WERI-Rb-1 (cell line): ENCODE data around the gene CPNE6.
A peak's percentile ranks its signal among the peaks of the same experiment; 100 is the strongest.

Source experiments
- DNase-seq: peaks from one replicate; pipeline ENCODE4 v3.0.0-alpha.2; 2020
- H3K27ac ChIP-seq: fragments of 250-450 bp; sonication (Bioruptor Pico); 2 replicates; pipeline ENCODE4 v1.5.1; 2020; ENCODE audit warnings: mild to moderate bottlenecking, moderate library complexity
- H3K27me3 ChIP-seq: fragments of 250-450 bp; sonication (Bioruptor Pico); 2 replicates; pipeline ENCODE4 v1.5.1; 2021; ENCODE audit warnings: mild to moderate bottlenecking, low read depth, moderate library complexity; ENCODE audit not compliant: insufficient read depth, severe bottlenecking
- H3K36me3 ChIP-seq: fragments of 250-450 bp; sonication (Bioruptor Pico); 2 replicates; pipeline ENCODE4 v1.5.1; 2020; ENCODE audit warnings: mild to moderate bottlenecking, moderate library complexity
- H3K4me3 ChIP-seq: 2 replicates; pipeline ENCODE4 v1.5.1; 2011; ENCODE audit warnings: low read depth, mild to moderate bottlenecking, control low read depth, low read length
- H3K9me3 ChIP-seq: fragments of 250-450 bp; sonication (Bioruptor Pico); 2 replicates; pipeline ENCODE4 v1.5.1; 2021; ENCODE audit warnings: mild to moderate bottlenecking, moderate library complexity; ENCODE audit not compliant: severe bottlenecking
- CTCF ChIP-seq: IDR thresholded peaks from 2 replicates; pipeline ENCODE4 v1.5.1; 2011; ENCODE audit warnings: low read depth, mild to moderate bottlenecking, control low read depth, inconsistent platforms, low read length

The CPNE6 gene

GRCh38 chr14:24080142-24080530, 8.8 kb downstream of the CPNE6 start:
- Histone ChIP-seq H3K27me3 (no peaks in the 10 kb centered on the region), H3K27ac (peak overlapping the region; percentile 94), H3K36me3 (no peaks in the 10 kb centered on the region), H3K4me3 (peak overlapping the region; percentile 70), H3K9me3 (no peaks in the 10 kb centered on the region)
- no peak for TF ChIP-seq CTCF
- DNase-seq, result no peak

- TF ChIP-seq CTCF, result no peak
- Histone ChIP-seq H3K27me3 (no peaks in the 10 kb centered on the region), H3K27ac (peak overlapping the region; percentile 94), H3K9me3 (no peaks in the 10 kb centered on the region), H3K36me3 (no peaks in the 10 kb centered on the region), H3K4me3 (peak overlapping the region; percentile 70)
- DNase-seq, result peak; percentile 91
Observed at GRCh38 chr14:24080888-24081738, 9.8 kb downstream of the CPNE6 start.

- peak overlapping the region; percentile 94 for H3K27ac ChIP-seq
- peak overlapping the region; percentile 70 for H3K4me3 ChIP-seq
Observed at GRCh38 chr14:24081739-24082211, 10.4 kb downstream of the CPNE6 start.

GRCh38 chr14:24082411-24083080, 11.2 kb downstream of the CPNE6 start:
- TF ChIP-seq CTCF, result no peak
- H3K27me3 ChIP-seq, result no peaks in the 10 kb centered on the region
- DNase-seq, result no peak

More at GRCh38 chr14:24081739-24082211, 10.4 kb downstream of the CPNE6 start:
- peak; percentile 89 for DNase-seq
- H3K27me3 ChIP-seq, result no peaks in the 10 kb centered on the region
- no peaks in the 10 kb centered on the region for H3K36me3 ChIP-seq
- TF ChIP-seq CTCF, result no peak
- no peaks in the 10 kb centered on the region for H3K9me3 ChIP-seq

GRCh38 chr14:24083462-24083861, 12.1 kb downstream of the CPNE6 start:
- Histone ChIP-seq H3K9me3 (no peaks in the 10 kb centered on the region), H3K4me3 (no peak overlapping the region), H3K27me3 (no peaks in the 10 kb centered on the region), H3K36me3 (no peaks in the 10 kb centered on the region), H3K27ac (no peak overlapping the region)
- TF ChIP-seq CTCF, result no peak
- DNase-seq, result no peak

More at GRCh38 chr14:24082411-24083080, 11.2 kb downstream of the CPNE6 start:
- Histone ChIP-seq H3K27ac (peak overlapping the region; percentile 94), H3K4me3 (peak overlapping the region; percentile 70), H3K36me3 (no peaks in the 10 kb centered on the region), H3K9me3 (no peaks in the 10 kb centered on the region)
